ENCODE data around the gene TMPRSS5. TPM values are rescaled to one million over a fixed set of nuclear protein-coding genes. Genes with fewer than 3 reads are reported as not detected.
"Not testable (repeated sequence)": the region's sequence is repeated elsewhere in the genome, so short reads cannot be mapped to it uniquely, and the experiment has no call there.

The TMPRSS5 gene
- total RNA-seq, 1 experiment from 2014 or later, result 0.21 TPM

GRCh38 chr11:113720478-113720877 lies 14.4 kb upstream of the TMPRSS5 start:
- not testable (repeated sequence) for H3K36me3 ChIP-seq (replicated peaks; ENCODE audit: control insufficient read depth, insufficient read depth, low read length); DNase-seq; H3K4me3 ChIP-seq (ENCODE audit: insufficient read depth, low read depth, low read length); H3K27me3 ChIP-seq (ENCODE audit: control insufficient read depth, insufficient read depth, low read length)

GRCh38 chr11:113715882-113716625 lies 9.9 kb upstream of the TMPRSS5 start:
- DNase-seq, result no peak
- H3K4me3 ChIP-seq (ENCODE audit: insufficient read depth, low read depth, low read length), result no peak overlapping the region
- no peaks in the 10 kb centered on the region for H3K27me3 ChIP-seq (ENCODE audit: control insufficient read depth, insufficient read depth, low read length)
- no peaks in the 10 kb centered on the region for H3K36me3 ChIP-seq (replicated peaks; ENCODE audit: control insufficient read depth, insufficient read depth, low read length)

GRCh38 chr11:113715273-113715672 lies 9.2 kb upstream of the TMPRSS5 start:
- Histone ChIP-seq H3K36me3 (replicated peaks; ENCODE audit: control insufficient read depth, insufficient read depth, low read length) (no peaks in the 10 kb centered on the region), H3K4me3 (ENCODE audit: insufficient read depth, low read depth, low read length) (no peak overlapping the region), H3K27me3 (ENCODE audit: control insufficient read depth, insufficient read depth, low read length) (no peaks in the 10 kb centered on the region)
- DNase-seq, result no peak

- H3K27me3 ChIP-seq (ENCODE audit: control insufficient read depth, insufficient read depth, low read length), result no peaks in the 10 kb centered on the region
- H3K36me3 ChIP-seq (replicated peaks; ENCODE audit: control insufficient read depth, insufficient read depth, low read length), result no peaks in the 10 kb centered on the region
- H3K4me3 ChIP-seq (ENCODE audit: insufficient read depth, low read depth, low read length), result no peak overlapping the region
- DNase-seq, result no peak
These were observed 4.9 kb upstream of the TMPRSS5 start for GRCh38 chr11:113710989-113711388.

GRCh38 chr11:113703551-113703950 lies 2.6 kb downstream of the TMPRSS5 start:
- H3K36me3 ChIP-seq (replicated peaks; ENCODE audit: control insufficient read depth, insufficient read depth, low read length); DNase-seq; H3K4me3 ChIP-seq (ENCODE audit: insufficient read depth, low read depth, low read length); H3K27me3 ChIP-seq (ENCODE audit: control insufficient read depth, insufficient read depth, low read length): not testable (repeated sequence)

- no peaks in the 10 kb centered on the region for H3K27me3 ChIP-seq (ENCODE audit: control insufficient read depth, insufficient read depth, low read length)
- H3K36me3 ChIP-seq (replicated peaks; ENCODE audit: control insufficient read depth, insufficient read depth, low read length), result no peaks in the 10 kb centered on the region
- no peak overlapping the region for H3K4me3 ChIP-seq (ENCODE audit: insufficient read depth, low read depth, low read length)
- DNase-seq, result no peak
These were observed 4.6 kb downstream of the TMPRSS5 start for GRCh38 chr11:113701491-113701890.

- DNase-seq, result no peak
- H3K4me3 ChIP-seq (ENCODE audit: insufficient read depth, low read depth, low read length), result no peak overlapping the region
These were observed 7.6 kb downstream of the TMPRSS5 start for GRCh38 chr11:113698515-113698914.

GRCh38 chr11:113697756-113698407 lies 8.2 kb downstream of the TMPRSS5 start:
- Histone ChIP-seq H3K4me3 (ENCODE audit: insufficient read depth, low read depth, low read length) (no peak overlapping the region), H3K27me3 (ENCODE audit: control insufficient read depth, insufficient read depth, low read length) (no peaks in the 10 kb centered on the region), H3K36me3 (replicated peaks; ENCODE audit: control insufficient read depth, insufficient read depth, low read length) (no peaks in the 10 kb centered on the region)
- no peak for DNase-seq

More at GRCh38 chr11:113698515-113698914, 7.6 kb downstream of the TMPRSS5 start:
- H3K36me3 ChIP-seq (replicated peaks; ENCODE audit: control insufficient read depth, insufficient read depth, low read length), result no peaks in the 10 kb centered on the region
- H3K27me3 ChIP-seq (ENCODE audit: control insufficient read depth, insufficient read depth, low read length), result no peaks in the 10 kb centered on the region

GRCh38 chr11:113697111-113697510 lies 9.0 kb downstream of the TMPRSS5 start:
- DNase-seq, result no peak
- H3K36me3 ChIP-seq (replicated peaks; ENCODE audit: control insufficient read depth, insufficient read depth, low read length), result no peaks in the 10 kb centered on the region
- no peaks in the 10 kb centered on the region for H3K27me3 ChIP-seq (ENCODE audit: control insufficient read depth, insufficient read depth, low read length)
- H3K4me3 ChIP-seq (ENCODE audit: insufficient read depth, low read depth, low read length), result no peak overlapping the region

GRCh38 chr11:113695207-113695606 lies 10.9 kb downstream of the TMPRSS5 start:
- Histone ChIP-seq H3K4me3 (ENCODE audit: insufficient read depth, low read depth, low read length) (no peak overlapping the region), H3K27me3 (ENCODE audit: control insufficient read depth, insufficient read depth, low read length) (no peaks in the 10 kb centered on the region), H3K36me3 (replicated peaks; ENCODE audit: control insufficient read depth, insufficient read depth, low read length) (no peaks in the 10 kb centered on the region)
- DNase-seq, result no peak

GRCh38 chr11:113694390-113694789 lies 11.7 kb downstream of the TMPRSS5 start:
- no peaks in the 10 kb centered on the region for H3K36me3 ChIP-seq (replicated peaks; ENCODE audit: control insufficient read depth, insufficient read depth, low read length)
- no peak for DNase-seq
- H3K27me3 ChIP-seq (ENCODE audit: control insufficient read depth, insufficient read depth, low read length), result no peaks in the 10 kb centered on the region
- no peak overlapping the region for H3K4me3 ChIP-seq (ENCODE audit: insufficient read depth, low read depth, low read length)

- H3K36me3 ChIP-seq (replicated peaks; ENCODE audit: control insufficient read depth, insufficient read depth, low read length), result no peaks in the 10 kb centered on the region
- no peak overlapping the region for H3K4me3 ChIP-seq (ENCODE audit: insufficient read depth, low read depth, low read length)
- no peaks in the 10 kb centered on the region for H3K27me3 ChIP-seq (ENCODE audit: control insufficient read depth, insufficient read depth, low read length)
- peak; percentile 59 for DNase-seq
These were observed 13.1 kb downstream of the TMPRSS5 start for GRCh38 chr11:113693030-113693429.

GRCh38 chr11:113690619-113691569 lies 15.2 kb downstream of the TMPRSS5 start:
- no peaks in the 10 kb centered on the region for H3K36me3 ChIP-seq (replicated peaks; ENCODE audit: control insufficient read depth, insufficient read depth, low read length)
- peak; percentile 93 for DNase-seq
- no peaks in the 10 kb centered on the region for H3K27me3 ChIP-seq (ENCODE audit: control insufficient read depth, insufficient read depth, low read length)
- H3K4me3 ChIP-seq (ENCODE audit: insufficient read depth, low read depth, low read length), result no peak overlapping the region

- Histone ChIP-seq H3K36me3 (replicated peaks; ENCODE audit: control insufficient read depth, insufficient read depth, low read length) (no peaks in the 10 kb centered on the region), H3K4me3 (ENCODE audit: insufficient read depth, low read depth, low read length) (no peak overlapping the region), H3K27me3 (ENCODE audit: control insufficient read depth, insufficient read depth, low read length) (no peaks in the 10 kb centered on the region)
- peak; percentile 38 for DNase-seq
These were observed 16.1 kb downstream of the TMPRSS5 start for GRCh38 chr11:113689768-113690618.
